DND-41 (cell line): ENCODE measurements around the gene LHFPL2.

Source experiments
- CTCF ChIP-seq: IDR thresholded peaks from 2 replicates; pipeline ENCODE4 v1.5.1; 2012; ENCODE audit warnings: borderline replicate concordance, low read length, moderate library complexity, mild to moderate bottlenecking; ENCODE audit not compliant: poor library complexity, severe bottlenecking; ENCODE audit errors: extremely low read depth
- EZH2 ChIP-seq: IDR thresholded peaks from 3 replicates; pipeline ENCODE4 v1.6.1; 2012; ENCODE audit warnings: borderline replicate concordance, low read depth, mild to moderate bottlenecking, moderate library complexity, low read length, inconsistent platforms; ENCODE audit not compliant: severe bottlenecking

GRCh38 chr5:78610163-78610583 lies 38.4 kb downstream of the LHFPL2 start:
- TF ChIP-seq CTCF (no peak), EZH2 (no peak)
